ENCODE measurements around the gene GAB1.

GAB1 gene

GRCh38 chr4:143424276-143424675 lies 87.6 kb downstream of the GAB1 start:
- DNase-seq, result no peak

GRCh38 chr4:143431526-143432257 lies 95.0 kb downstream of the GAB1 start:
- no peak for DNase-seq

- no peak for DNase-seq
Measured at GRCh38 chr4:143432258-143432591, 95.5 kb downstream of the GAB1 start.

GRCh38 chr4:143433231-143433630 lies 96.6 kb downstream of the GAB1 start:
- no peak for DNase-seq

GRCh38 chr4:143435955-143436354 lies 99.3 kb downstream of the GAB1 start:
- no peak for DNase-seq

GRCh38 chr4:143437476-143437875 lies 100.8 kb downstream of the GAB1 start:
- DNase-seq, result no peak

GRCh38 chr4:143437937-143438336 lies 101.3 kb downstream of the GAB1 start:
- no peak for DNase-seq

- no peak for DNase-seq
Measured at GRCh38 chr4:143438710-143439109, 102.0 kb downstream of the GAB1 start.

- no peak for DNase-seq
Measured at GRCh38 chr4:143441109-143441508, 104.4 kb downstream of the GAB1 start.

GRCh38 chr4:143441678-143442077 lies 105.0 kb downstream of the GAB1 start:
- DNase-seq, result no peak

GRCh38 chr4:143443728-143444127 lies 107.1 kb downstream of the GAB1 start:
- DNase-seq, result peak; percentile 58

- peak; percentile 6 for DNase-seq
Measured at GRCh38 chr4:143451186-143451585, 114.5 kb downstream of the GAB1 start.

GRCh38 chr4:143455211-143455610 lies 118.5 kb downstream of the GAB1 start:
- DNase-seq, result no peak

GRCh38 chr4:143458966-143459365 lies 122.3 kb downstream of the GAB1 start:
- DNase-seq, result no peak

- DNase-seq, result no peak
Measured at GRCh38 chr4:143473334-143474126, 136.9 kb downstream of the GAB1 start.

GRCh38 chr4:143477487-143477886 lies 140.8 kb downstream of the GAB1 start:
- DNase-seq, result no peak

- no peak for DNase-seq
Measured at GRCh38 chr4:143481361-143481760, 144.7 kb downstream of the GAB1 start.

- DNase-seq, result peak; percentile 18
Measured at GRCh38 chr4:143482840-143483239, 146.2 kb downstream of the GAB1 start.

GRCh38 chr4:143486314-143486713 lies 149.6 kb downstream of the GAB1 start:
- DNase-seq, result no peak

- no peak for DNase-seq
Measured at GRCh38 chr4:143488687-143489086, 152.0 kb downstream of the GAB1 start.

GRCh38 chr4:143489106-143489505 lies 152.4 kb downstream of the GAB1 start:
- no peak for DNase-seq

GRCh38 chr4:143498021-143498420 lies 161.3 kb downstream of the GAB1 start:
- no peak for DNase-seq

- DNase-seq, result no peak
Measured at GRCh38 chr4:143502231-143502630, 165.6 kb downstream of the GAB1 start.

- no peak for DNase-seq
Measured at GRCh38 chr4:143506031-143506430, 169.4 kb downstream of the GAB1 start.

- DNase-seq, result no peak
Measured at GRCh38 chr4:143511906-143512305, 175.2 kb downstream of the GAB1 start.

All from NCI-H1105 treated with DMSO at 0.1 percent for 48 hours (cell line).